Stimulated activated CD4-positive, alpha-beta T cell treated with anti-CD3 and anti-CD28 coated beads, Interleukin-12 subunit alpha, Interleukin-12 subunit beta, amount 100 ng/mL, for 24 hours (primary cell): ENCODE measurements around the gene METAP1D.
"Not testable (repeated sequence)": the region's sequence is repeated elsewhere in the genome, so short reads cannot be mapped to it uniquely, and the experiment has no call there.

ENCODE experiments used
- DNase-seq, 2 experiments: peaks; one replicate each; pipeline ENCODE4 v3.0.0-alpha.2; 2020; ENCODE audit warnings: low read depth in 2 of 2

Gene METAP1D

DNA sequence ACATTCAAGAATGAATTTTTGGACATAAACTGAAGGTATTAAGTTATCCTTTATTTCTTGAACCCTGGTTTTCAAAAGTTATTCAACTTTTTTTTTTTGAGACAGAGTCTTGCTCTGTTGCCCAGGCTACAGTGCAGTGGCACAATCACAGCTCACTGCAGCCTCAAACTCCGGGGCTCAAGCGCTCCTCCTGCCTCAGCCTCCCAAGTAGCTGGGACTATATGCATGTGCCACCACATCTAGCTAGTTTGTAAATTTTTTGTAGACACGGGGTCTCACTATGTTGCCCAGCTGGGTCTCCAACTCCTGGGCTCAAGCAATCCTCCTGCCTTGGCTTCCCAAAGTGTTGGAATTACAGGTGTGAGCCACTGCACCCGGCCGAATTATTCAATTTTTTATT, 2.7 kb upstream of the METAP1D start:
- not testable (repeated sequence) for DNase-seq

DNA sequence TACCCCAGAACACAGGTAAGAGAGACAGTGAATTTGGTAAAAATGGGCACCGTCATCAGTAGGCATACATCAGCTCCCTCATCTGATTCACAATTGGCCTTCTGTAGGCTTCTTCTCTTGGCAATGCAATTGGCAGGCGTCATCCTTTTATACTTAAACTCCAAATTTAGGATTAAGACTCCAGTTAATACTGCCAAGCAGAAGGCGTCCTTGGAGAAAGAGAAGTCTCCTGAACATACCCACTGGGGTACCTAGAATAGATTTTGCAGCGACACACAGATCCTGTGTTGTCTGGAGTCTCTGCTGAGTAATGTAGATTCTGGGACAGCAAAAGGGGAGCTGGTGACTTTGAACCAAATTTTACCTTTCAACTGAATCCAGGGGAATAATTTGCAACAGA, 592 bp upstream of the METAP1D start:
- DNase-seq: no peak

DNA sequence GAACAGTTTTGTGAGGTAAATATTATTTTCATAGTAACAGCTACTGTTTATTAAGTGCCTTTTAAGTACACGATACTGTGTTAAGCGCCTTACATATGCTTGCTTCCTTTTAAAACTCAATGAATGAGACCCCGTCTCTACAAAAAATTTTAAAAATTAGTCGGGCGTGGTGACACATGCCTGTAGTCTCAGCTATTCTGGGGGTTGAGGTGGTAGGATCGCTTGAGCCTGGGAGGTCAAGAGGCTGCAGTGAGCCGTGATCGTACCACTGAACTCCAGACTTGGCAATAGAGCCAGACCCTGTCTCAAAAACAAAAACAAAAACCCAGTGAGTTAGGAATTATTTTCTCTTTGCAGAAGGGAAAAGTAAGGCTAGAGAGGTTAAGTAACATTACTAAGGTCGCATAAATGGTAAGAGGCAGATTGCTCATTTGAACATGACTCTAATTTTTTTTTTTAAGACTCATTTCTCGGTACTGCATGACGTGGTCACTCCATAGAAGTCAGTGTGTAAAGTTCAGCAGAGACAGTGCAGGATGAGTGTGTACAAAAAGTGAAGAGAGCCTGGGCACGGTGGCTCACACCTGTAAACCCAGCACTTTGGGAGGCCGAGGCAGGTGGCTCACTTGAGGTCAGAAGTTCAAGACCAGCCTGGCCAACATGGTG, 1.1 kb downstream of the METAP1D start:
- no peak for DNase-seq

DNA sequence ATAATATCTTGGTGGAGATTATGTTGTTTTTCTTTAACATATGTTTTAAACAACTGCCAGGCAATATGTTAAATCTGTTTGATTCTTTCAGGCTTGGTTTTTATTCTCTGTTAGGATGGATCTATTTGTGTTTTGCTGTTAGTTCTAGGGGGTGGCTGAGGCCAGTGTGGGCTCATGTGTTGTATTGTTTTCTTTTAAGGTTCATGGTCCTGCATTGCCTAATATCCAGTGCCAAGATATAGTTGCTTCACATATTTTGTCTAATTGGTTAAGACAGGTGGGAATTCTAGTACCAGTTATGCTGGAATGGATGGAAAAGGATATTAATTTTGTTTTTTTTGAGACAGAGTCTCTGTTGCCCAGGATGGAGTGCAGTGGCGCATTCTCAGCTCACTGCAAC, 7.6 kb downstream of the METAP1D start:
- DNase-seq: no peak

DNA sequence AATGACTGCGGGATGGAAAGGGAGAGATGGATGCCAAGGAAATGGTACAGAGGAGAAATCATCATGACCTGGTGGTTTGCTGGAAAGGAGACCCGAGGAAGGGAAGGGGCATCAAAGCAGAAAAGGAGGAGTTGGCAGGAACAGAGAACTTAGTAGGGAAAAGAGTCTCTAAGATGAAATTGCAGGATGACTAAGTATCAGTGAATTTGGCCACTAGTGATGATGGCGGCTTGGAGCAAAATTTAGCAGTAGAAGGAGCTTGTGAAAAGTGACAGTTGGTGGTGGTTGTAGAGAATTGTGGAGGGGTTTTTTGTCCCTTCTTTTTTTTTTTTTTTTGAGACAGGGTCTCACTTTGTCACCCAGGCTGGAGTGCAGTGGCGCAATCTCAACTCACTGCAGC, 10.1 kb downstream of the METAP1D start:
- no peak for DNase-seq

DNA sequence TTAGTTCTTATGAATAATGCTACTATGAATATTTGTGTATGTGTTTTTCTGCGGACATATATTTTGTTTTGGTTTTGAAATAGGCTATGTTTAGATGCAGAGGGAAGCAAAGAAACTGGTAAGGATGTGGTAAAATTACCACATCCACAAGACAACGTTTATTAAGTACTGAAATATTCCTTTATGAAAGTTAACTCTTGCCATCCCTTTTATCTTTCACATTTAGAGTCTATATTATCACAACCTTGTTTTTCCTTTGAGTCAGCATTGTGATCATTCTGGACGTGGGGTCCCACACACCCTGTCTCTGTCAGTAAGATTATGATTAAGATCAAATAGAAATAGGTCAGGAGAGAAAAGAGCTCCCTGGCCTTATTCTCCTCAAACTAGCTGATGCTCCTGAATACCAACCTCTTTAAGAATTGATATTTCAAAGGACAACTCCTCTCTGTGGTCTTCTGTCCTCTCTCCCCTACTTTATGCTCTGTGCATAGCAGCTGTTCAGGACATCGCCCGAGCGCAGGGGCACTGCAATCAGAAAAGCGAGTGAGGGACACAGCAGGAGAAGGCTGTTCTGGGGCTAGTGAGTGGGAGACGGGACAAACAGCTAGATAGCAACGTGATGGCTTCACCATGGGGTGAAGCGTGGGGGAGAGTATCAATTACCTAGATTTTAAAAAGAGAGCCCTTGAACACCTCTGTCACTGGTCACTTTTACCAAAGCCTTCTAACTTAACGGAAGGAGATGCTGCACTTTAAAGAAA, 12.2 kb downstream of the METAP1D start:
- DNase-seq: no peak

DNA sequence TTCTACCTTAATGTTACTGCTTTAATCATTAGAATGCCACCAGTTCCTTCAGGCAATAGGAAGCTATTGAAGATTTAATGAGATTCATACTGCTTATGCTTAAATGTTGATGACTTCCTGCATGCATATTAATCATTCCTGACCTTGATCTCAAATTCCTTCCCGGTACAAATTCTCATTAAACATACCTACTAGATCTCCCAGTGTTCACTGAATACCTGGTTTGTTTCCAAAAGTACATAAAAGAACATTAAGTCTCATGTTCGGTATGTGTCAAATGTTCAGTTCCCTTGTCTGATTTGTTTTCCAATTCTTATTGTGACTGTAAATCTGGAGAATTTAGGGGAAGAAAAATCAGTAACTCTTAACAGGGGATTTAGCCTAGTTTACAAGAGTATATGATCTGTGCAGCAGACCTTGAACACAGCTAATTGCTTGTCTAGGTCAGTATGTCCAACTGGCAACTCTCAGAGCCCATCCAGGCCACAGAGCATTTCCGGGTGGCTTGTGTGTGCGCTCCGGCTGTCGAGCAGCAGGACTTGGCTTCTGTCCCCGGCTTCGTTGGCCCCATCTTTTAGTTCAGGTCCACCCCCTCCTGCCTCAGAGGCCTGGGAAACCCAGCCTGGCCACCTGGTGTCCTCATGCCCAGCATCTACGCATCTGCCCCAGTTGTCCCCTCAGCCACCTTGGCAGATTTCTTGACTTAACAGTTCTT, 13.1 kb downstream of the METAP1D start:
- no peak for DNase-seq

DNA sequence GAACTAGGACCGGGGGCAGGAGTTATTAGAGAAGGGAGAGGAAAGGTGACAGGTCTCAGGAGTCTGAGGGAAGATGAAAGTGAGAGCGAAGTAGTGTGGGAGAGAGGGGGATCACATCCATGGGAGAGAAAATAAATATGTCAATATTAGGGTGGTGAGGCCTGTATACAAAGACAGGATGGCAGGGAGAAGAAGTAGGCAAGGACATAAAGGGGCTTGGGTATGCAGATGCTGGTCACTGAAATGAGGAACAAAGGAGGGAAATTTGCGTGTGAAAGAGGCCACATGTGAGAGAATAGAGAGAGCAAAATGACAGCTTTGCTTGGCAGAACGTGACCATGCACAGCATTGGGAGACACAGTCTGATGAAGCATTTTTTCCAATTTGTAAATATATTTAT, 13.6 kb downstream of the METAP1D start:
- no peak for DNase-seq

DNA sequence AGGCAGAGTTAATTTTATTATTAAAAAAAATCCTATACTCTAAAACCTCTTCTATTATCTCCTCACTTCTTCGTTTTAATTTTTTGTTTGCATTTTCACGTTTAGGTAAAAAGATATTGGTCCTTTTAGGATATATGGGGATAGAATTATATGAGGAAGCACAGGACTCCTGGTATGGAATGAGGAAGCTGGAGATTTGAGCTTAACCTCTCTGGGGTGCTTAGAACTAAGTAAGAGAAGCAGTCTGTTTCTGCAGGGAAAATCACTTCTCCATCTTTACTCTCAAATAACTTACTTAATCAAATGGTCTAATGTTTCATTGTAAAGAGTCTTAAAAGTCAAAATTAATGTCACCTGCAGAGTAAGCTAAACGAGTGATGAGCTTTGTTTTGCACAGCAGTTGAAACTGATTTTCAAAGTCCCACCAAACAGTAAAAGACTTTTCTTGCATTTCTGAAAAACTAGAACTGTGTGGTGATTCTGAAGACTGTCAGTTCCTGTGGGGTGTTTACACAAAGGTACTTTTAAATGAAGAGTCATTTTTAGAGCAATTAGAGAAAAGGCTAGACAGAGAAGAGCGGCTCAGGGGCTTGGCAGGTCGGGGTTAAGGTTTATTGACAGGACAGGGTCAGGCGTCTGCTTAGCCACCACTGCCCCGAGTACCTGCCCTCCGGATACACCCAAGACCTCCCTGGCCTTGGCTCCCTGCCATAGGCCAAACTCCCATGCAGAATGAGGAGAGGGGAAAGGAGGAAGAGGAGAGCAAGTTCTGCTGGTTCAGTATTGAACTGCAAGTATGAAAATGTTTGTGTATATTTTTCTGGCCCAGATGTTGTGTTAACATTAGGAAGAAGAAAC, 21.6 kb downstream of the METAP1D start:
- DNase-seq: no peak

DNA sequence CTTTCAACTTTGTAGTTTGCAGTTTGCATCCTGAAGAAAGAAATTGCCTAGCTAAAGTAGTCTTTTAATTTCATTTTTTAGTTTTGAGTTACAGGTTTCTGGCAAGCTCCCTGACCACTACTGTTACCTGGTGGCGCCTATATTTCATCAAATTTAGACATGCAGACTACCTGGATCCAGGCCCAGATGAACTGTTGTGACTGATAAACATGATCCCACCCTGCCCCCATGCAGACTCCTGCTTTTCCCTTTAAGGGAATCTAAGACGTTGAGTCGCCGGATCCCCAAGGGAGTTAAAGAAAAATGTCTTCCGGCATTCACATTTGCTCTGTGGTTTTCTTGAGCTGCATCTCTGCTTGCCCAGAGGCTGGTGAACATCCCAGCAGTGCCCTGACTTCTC, 22.2 kb downstream of the METAP1D start:
- no peak for DNase-seq

DNA sequence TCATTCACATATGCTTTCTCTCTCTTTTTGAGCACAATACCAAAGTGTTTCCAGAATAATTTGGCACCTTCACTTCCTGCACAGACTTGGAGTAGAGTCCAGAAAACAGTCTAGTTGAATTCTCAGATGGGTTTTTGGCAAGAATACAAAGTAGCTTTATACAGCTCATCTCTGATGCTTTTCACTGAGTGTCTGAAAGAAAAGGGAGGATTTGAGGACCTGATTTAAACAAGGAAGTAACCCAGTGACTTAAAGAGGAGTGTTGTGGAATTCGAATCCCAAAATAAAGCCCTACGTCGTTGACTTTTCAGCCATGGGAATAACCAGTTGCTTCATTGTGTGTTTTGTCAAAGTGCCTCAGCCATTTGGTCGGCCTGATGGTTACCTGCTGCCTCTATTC, 31.8 kb downstream of the METAP1D start:
- DNase-seq: no peak

DNA sequence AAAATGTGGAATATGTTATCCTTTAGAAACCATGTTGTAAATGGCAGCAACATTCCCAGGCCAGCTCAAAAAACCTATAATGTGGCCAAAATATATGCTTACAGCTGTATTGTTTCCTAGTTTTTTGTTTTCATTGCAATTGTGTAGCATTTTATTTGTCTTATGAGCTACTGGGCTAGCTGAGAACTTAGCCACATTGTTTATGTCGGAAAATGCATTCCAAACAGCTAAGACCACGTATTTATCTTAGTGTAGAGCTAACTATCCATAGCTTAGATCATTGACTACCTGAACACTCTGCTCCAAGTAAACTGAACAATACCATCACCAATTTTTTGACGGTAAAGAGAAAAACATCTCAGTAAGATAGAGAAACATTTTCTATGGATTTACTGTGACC, 38.4 kb downstream of the METAP1D start:
- no peak for DNase-seq

DNA sequence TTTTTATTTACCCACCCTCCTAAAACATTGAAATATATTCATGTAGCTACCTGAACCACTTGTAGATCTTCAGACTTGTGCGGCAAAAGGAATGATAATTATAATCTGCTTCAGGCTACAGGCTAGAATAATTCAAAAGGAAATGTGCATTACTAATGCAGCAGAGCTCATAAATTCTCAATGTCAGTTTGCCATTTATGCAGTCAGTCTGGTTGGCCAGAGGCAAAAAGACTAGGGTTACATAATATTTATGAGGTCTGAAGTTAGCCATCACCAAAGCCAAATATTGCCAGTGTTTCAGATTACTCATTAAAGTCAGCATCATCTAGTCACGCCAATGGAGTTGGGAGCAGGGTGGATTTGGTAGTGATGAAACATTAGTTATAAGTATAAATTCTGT, 38.9 kb downstream of the METAP1D start:
- no peak for DNase-seq

DNA sequence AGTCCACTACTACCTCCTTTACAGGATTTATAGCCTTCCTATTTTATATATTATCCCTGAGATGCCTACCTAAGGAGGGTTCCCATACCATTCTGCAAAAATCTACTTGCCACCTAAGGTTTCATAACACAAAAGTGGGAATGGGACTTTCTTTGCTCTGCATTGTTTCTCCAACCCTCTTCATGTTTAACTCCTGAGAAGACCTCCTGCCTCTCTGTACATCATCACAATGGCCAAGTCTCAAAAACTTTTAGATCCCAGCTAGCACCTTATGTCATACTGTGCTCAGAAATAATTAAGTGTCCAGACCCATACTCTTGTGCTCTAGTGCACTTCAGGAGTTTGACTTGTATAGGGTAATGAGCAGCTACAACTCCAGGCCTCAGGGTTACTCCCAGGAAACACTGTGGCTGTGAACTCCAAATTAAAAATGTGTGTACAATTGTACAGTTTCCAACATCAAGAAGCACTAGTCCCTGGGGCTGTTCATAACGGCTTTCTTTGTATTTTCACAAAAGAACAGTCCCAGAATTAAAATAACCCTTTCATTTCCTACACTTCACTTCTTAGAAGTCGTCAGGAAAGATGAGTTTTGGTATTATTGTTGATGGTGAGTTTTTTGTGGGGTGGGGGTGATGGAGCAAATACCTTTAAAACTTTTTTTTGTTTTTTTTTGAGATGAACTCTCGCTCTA, 39.4 kb downstream of the METAP1D start:
- no peak for DNase-seq

DNA sequence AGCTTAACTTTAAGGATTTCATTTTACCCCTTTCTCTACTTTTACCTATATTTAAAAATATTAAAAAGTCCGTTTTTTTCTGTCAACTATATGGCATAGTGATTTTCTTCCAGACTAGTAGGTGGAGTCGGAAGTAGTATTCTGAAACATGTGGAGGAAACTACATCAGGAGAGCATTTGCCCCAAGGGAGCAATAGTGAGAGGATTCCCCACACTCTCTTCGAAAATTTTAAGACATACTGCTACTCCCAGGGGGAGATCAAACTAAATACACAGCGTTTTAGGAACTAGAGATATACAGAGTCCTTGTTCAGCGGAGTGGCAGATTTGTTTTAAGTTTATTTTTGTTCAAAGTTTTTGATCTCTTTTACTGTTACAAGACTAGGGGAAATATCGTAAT, 40.6 kb downstream of the METAP1D start:
- no peak for DNase-seq

DNA sequence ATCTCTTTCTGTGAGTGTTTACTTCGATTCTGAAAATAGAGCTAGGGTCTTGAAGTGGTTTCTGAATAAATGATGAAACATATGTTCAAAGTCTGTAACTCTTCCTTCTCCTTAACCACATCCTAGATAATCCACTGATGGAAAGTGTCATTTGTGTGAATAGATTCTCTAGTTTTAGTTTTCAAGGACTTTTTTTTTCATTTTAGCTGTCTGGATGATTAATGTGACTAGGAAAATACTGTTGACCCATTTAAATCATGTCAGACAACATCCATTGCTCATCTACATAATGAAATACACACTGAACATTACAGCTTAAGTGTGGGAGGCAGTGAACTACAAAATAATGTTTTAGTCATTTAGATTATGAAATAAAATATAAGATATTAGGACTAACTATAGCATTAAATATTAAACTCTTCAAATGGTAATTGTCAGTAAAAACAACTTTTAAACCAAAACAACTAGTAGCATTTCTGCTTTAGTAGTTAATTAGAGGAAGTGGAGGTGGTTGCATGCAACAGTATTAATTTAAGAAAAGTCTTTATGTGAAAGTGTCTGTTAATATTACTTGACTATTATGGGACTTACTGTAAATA, 46.4 kb downstream of the METAP1D start:
- no peak for DNase-seq

DNA sequence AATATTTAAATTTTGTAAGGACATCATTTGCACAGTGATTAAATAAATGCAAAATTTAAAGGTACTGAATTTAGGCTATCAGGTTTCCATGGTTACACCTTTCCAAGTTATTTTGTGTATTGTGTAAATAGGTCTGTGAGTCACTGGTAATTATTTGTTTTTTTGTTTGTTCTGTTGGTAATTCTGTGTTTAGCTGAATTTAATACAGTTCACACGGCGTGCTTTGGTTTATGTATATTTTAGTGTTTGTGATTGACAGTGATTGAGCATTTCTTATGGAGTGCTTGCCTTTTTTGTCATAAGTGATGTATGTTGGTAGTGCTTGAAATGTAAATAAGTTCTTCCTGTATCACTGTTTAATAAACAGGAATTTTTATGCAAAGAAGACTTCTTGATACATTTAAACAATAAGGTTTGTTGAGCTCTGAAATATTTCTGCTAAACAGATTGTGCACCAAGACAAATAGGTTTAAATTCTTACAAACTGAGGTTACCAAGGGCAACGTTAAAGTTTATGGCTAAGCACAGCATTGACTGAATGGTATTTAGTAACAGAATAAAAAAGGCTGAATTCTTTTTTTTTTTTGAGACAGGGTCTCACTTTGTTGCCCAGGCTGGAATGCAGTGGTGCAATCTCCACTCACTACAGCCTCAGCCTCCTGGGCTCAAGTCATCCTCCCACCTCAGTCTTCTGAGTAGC, 47.3 kb downstream of the METAP1D start:
- no peak for DNase-seq

DNA sequence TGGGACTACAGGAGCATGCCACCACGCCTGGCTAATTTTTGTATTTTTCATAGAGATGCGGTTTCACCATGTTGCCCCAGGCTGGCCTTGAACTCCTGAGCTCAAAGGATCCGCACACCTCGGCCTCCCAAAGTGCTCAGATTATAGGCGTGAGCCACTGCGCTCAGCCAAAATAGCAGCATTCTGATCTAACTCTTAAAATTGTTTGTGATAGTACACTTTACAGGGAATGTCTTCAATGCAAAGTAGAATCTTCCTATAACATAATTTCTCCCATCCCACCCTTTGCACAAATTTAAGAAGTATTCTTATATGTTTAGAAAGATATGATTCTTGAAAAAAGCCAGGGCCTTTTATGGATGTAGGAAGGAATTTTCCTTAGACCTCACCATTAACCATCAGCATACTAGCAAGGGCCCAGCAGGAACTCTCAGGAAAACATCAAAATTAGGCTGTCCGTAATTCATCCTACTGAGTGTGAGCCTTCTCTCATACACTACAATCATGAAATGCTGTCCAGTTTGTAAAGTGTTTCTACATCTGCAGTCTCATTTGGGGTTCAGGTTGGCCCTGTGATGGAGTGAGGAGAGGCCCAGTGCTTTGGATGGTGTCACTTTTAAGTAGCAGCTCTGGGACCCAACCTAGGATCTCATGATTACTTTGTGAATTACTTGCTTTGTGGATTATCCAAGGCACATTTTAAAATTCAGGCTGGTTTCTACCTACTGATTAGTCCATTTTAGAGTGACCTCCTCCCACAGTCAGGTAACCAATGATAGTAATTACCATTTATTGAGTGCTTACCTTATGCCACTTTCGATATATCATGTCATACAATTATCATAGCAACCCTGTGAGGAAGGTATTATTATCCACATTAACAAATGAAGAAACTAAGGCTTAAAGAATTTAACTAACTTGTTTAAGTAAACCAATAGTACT, 48.1 kb downstream of the METAP1D start:
- DNase-seq: no peak
